LNCaP clone FGC (cell line): ENCODE data around the gene ADRA1B.

Experiments
- DNase-seq: peaks from one replicate; pipeline ENCODE4 v3.0.0-alpha.2; 2011; ENCODE audit warnings: low read depth
- H3K4me3 ChIP-seq: 2 replicates; pipeline ENCODE4 v1.5.1; 2011; ENCODE audit warnings: mild to moderate bottlenecking, low read depth, low read length, control low read depth
- TF ChIP-seq, protein P1 (sequence below): IDR thresholded peaks from 2 replicates; pipeline ENCODE4 v1.5.1; 2012; ENCODE audit warnings: mild to moderate bottlenecking; ENCODE audit not compliant: control insufficient read depth, insufficient read depth; ENCODE audit errors: extremely low read depth

ADRA1B gene

DNA sequence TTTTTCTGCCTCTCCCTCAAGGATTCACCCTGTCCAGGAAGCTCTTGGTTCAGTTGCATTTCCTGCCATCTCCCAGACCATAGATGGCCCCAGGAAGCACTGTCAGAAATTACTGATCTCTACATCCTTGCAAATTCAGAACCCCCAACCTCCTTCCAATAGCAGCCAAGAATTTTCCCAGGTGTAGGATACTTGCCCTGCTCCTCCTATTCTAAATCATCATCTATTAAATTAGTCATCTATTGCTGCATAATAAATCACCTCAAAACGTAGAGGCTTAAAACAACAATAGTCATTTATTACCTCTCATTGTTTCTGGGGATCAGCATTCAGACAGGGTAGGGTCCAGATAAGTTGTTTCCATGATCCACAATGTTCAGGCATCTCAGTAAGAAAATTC is 26.1 kb upstream of the ADRA1B start:
- DNase-seq, result no peak
- TF ChIP-seq, protein P1, sequence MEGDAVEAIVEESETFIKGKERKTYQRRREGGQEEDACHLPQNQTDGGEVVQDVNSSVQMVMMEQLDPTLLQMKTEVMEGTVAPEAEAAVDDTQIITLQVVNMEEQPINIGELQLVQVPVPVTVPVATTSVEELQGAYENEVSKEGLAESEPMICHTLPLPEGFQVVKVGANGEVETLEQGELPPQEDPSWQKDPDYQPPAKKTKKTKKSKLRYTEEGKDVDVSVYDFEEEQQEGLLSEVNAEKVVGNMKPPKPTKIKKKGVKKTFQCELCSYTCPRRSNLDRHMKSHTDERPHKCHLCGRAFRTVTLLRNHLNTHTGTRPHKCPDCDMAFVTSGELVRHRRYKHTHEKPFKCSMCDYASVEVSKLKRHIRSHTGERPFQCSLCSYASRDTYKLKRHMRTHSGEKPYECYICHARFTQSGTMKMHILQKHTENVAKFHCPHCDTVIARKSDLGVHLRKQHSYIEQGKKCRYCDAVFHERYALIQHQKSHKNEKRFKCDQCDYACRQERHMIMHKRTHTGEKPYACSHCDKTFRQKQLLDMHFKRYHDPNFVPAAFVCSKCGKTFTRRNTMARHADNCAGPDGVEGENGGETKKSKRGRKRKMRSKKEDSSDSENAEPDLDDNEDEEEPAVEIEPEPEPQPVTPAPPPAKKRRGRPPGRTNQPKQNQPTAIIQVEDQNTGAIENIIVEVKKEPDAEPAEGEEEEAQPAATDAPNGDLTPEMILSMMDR, result no peak
- H3K4me3 ChIP-seq, result no peak overlapping the region

DNA sequence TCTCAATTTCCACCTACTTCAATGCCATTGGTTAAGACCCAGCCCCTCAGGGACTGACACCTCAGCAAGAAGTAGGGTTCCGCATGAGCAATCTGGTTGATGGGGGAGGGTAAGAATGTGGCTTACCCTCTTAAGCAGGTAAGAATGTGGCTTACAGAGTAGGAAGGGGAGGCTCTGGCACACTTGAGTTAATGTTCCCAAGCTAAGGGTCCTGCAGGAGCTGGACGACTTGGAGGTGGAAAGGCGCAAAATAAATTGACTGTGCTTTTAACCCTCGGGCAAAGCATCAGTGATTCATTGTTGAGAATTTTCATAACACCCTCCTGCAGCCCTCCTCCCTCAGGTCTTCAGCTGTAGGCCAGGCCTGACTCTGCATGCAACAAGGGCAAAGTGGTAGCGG is 24.9 kb upstream of the ADRA1B start:
- TF ChIP-seq, protein P1, result no peak
- DNase-seq, result no peak
- H3K4me3 ChIP-seq, result no peak overlapping the region

DNA sequence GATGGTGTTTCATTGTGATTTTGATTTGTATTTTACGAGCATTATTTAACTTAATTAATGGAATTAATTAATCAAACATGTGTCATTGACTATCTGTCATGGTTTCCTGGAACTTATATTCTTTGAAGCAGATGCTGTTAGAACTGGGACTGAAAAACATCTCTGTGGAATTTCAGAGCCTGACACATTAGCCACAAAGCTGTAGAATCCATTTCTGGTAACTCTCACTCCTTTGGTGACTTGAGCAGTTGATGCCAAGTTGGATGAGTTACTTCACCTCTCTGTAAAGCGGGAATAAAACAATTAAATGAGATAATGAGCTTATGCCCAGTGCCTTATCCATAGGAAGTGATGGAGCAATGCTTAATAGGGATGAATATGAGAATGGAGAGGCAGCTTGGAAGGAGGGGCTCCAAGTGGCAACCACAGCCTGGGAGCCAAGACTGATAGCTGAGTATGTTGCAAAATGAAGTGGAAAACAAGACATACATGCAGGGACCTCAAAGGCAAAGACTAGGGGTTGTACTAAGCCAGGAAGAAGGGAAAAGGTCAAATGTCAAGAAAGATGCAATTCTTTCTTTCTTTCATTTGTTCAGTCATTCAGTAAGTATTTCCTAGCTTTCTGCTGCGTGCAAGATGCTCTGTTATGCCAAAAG is 23.1 kb upstream of the ADRA1B start:
- TF ChIP-seq, protein P1, result no peak
- DNase-seq, result no peak
- no peak overlapping the region for H3K4me3 ChIP-seq

DNA sequence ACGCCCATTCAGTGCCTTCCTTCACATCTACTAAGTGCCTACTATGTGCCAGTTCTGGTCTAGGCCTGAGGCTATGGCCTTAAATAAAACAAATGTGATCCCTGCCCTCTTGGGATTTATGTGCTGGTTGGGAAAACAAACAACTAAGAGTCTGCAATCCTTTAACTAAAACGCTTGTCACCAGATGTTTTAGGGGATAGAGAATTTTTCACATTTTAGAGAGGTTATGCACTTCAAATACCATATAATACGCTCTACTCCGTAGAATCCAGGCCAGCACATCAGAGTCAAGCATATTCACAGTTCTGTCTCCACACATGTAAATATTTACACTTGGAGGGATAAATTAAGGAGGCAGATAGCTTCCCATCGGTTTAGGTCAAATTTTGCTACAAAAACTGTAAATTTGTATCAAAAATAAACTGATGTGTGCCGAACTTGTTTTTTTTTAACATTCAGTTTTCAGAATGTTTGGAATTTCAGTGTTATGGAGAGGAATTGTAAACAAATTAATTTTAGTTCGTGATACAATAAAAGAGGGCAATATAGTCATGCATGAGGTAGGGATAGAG is 22.0 kb upstream of the ADRA1B start:
- DNase-seq, result no peak
- no peak overlapping the region for H3K4me3 ChIP-seq
- TF ChIP-seq, protein P1, result no peak

DNA sequence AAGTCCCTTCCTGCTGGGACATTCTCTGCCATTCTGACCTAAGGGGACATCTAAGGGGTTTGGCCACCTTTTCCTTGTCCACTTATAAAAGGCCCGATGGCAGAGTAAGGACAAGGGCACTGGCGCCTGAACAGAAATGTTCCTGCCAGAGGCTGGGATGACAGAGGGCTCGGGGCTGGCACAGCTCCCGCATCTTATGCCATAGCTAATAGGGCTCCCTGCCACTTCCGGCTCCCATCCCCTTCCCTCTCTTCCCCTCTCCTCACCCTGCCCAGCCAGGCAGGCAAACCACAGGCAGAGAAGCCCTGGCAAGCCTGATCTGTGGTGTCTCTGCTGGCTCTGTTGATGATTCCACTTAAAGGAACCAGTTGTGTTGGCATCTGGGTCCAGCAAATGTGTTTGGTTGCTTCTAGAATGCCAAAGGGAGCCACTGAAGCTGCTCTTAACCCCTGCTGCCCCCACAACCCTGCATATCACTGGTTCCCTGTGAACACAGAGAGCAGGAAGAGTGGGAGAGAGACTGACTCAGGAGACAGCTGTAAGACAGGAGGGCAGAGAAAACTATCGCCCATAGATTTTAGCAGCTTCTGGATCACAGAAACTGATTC is 18.4 kb upstream of the ADRA1B start:
- no peak for DNase-seq
- H3K4me3 ChIP-seq, result no peak overlapping the region
- TF ChIP-seq, protein P1, result no peak

DNA sequence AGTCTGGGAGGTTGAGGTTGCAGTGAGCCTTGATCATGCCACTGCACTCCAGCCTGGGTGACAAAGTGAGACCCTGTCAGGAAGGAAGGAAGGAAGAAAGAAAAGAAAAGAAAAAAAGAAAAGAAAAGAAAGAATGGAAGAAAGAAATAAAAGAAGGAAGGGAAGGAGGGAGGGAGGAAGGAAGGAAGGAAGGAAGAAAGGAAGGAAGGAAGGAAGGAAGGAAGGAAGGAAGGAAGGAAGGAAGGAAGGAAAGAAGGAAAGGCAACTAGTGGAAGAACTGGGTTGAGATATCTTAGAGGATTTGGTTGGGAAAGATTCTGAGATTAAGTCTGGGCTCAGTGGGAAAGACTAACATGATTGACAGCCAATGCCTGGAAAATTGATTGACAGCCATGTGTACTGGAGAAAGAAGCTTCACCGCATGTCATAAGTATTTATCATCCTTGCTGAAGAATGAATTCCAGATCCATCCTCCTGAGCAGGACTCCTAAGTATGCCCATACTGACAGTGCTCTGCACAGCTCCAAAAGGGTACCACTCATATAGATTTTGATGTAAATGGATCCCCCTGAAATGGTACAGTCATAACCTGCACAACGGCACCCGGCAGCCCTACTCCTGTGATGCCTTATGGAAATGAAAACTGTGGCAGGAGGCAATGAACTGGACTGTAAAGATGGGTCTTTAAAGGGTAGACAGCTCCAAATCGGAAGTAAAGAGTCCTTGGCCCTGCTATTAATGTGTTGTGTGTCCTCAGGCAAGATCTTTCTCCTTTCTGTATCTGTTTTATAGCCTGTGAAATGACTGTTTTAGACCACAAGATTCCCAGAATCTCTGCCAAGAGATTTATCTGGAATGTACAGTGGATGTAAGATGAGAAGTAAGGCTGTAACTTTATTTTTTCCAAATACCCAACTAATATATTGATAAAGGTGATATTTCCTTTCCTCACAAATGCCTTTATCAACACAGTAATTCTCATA is 16.9 kb upstream of the ADRA1B start:
- no peak overlapping the region for H3K4me3 ChIP-seq
- TF ChIP-seq, protein P1, result no peak
- DNase-seq, result no peak
